SU-DHL-6 (cell line): ENCODE measurements around the gene NNMT.

Source experiments
- H2AFZ ChIP-seq: fragments of 200-600 bp; sonication (generic); 2 replicates; pipeline ENCODE4 v1.6.1; 2014; ENCODE audit warnings: low read depth, mild to moderate bottlenecking, moderate library complexity, mixed read lengths, antibody characterized with exemption, low read length; ENCODE audit not compliant: severe bottlenecking
- H3F3A ChIP-seq: fragments of 200-600 bp; shearing (Covaris generic); 2 replicates; pipeline ENCODE4 v1.6.0; 2016; ENCODE audit warnings: antibody characterized with exemption, mild to moderate bottlenecking; ENCODE audit not compliant: insufficient read depth
- H3K27ac ChIP-seq: fragments of 200-600 bp; sonication (generic); 2 replicates; pipeline ENCODE4 v1.5.1; 2016; ENCODE audit warnings: low read depth, mild to moderate bottlenecking, low read length, moderate library complexity, mixed read lengths
- H3K27me3 ChIP-seq: fragments of 200-600 bp; sonication (generic), shearing (Covaris generic); 2 replicates; pipeline ENCODE4 v1.6.0; 2014; ENCODE audit warnings: mild to moderate bottlenecking, low read length
- H3K36me3 ChIP-seq: fragments of 200-600 bp; sonication (generic); 2 replicates; pipeline ENCODE4 v1.6.1; 2014; ENCODE audit warnings: mild to moderate bottlenecking, low read length, mixed read lengths
- H3K4me2 ChIP-seq: fragments of 300-600, 200-600 bp; shearing (Covaris generic), sonication (generic); 2 replicates; pipeline ENCODE4 v1.6.0; 2014; ENCODE audit warnings: low read length, low read depth, mild to moderate bottlenecking; ENCODE audit not compliant: poor library complexity, severe bottlenecking
- H3K4me3 ChIP-seq: fragments of 200-600 bp; sonication (generic); 2 replicates; pipeline ENCODE4 v1.5.1; 2014; ENCODE audit warnings: antibody characterized with exemption, low read length, mild to moderate bottlenecking, mixed read lengths; ENCODE audit not compliant: insufficient read depth, poor library complexity, severe bottlenecking
- H3K79me2 ChIP-seq: fragments of 200-600 bp; sonication (generic); 2 replicates; pipeline ENCODE4 v1.6.1; 2014; ENCODE audit warnings: mild to moderate bottlenecking, low read length, moderate library complexity; ENCODE audit not compliant: insufficient read depth
- H3K9ac ChIP-seq: fragments of 200-600 bp; sonication (generic); 2 replicates; pipeline ENCODE4 v1.7.0; 2014; ENCODE audit warnings: mild to moderate bottlenecking, low read length
- H3K9me2 ChIP-seq: fragments of 200-600 bp; sonication (generic); replicated peaks from 2 replicates; pipeline ENCODE4 v1.6.1; 2014; ENCODE audit warnings: low read length; ENCODE audit not compliant: insufficient read depth
- H3K9me3 ChIP-seq: fragments of 200-600 bp; sonication (generic); 2 replicates; pipeline ENCODE4 v1.6.1; 2014; ENCODE audit warnings: low read length, mixed read lengths; ENCODE audit not compliant: insufficient read depth
- H4K20me1 ChIP-seq: fragments of 200-600 bp; sonication (generic); 2 replicates; pipeline ENCODE4 v1.6.1; 2014; ENCODE audit warnings: low read depth, mild to moderate bottlenecking, antibody characterized with exemption, low read length, moderate library complexity, mixed read lengths
- EZH2phosphoT487 ChIP-seq: fragments of 200-600 bp; sonication (generic), shearing (Covaris generic); conservative IDR thresholded peaks from 2 replicates; pipeline ENCODE4 v1.6.1; 2018; ENCODE audit warnings: mild to moderate bottlenecking, antibody characterized with exemption, low read length, moderate library complexity, mixed read lengths
- TF ChIP-seq, protein P1 (sequence below): fragments of 200-600 bp; sonication (generic); IDR thresholded peaks from one replicate; pipeline ENCODE4 v1.5.1; 2017; ENCODE audit warnings: antibody characterized with exemption, mild to moderate bottlenecking, low read length, moderate library complexity; ENCODE audit not compliant: insufficient read depth, poor library complexity, severe bottlenecking

The NNMT gene

DNA sequence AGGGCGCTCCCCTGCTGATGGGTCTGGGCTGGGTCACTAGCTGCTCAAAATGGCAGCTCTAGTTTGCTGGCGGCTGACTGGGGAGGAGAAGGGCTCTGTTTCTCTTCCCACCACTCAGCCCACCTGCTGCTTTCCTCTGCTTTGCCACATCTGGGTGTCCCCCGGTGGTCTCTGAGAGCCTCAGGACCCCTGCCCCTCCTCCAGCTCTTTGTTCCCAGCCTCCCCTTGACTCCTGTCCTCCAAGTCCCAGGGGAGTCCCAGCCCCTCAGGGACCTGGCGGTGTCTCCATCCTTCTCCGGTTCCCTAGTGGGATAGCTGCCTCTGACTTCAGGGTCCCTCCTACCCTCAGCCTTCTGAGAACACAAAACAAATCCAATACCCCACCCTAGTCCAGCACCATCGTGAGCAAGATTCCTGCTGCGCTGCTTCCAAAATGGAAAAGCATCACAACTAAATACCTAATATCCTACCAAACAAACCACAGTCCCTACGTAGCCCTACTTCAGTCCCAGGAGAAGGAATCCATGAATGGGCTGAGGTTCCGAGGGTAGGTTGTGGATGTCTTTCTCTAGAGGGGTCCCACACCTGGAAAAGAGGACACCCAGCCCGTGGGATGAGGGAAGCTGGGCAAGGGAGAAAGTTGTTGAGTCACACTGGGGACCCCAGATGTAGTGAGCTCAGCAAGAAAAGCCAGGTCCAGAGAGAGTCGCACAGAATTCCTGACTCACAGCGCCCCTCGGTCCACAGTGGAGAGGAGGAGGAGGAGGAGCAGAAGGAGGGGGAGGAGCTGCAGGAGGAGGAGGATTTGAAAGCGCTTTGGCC, 45.0 kb upstream of the NNMT start:
- Histone ChIP-seq H3K9ac (no peak overlapping the region), H3K27me3 (no peaks in the 10 kb centered on the region), H4K20me1 (no peaks in the 10 kb centered on the region), H2AFZ (no peak overlapping the region), H3K9me2 (no peaks in the 10 kb centered on the region), H3K27ac (no peak overlapping the region), H3K36me3 (no peaks in the 10 kb centered on the region), H3F3A (no peaks in the 10 kb centered on the region), H3K9me3 (no peaks in the 10 kb centered on the region), H3K79me2 (no peaks in the 10 kb centered on the region), H3K4me2 (no peak overlapping the region), H3K4me3 (no peak overlapping the region)
- no peak for TF ChIP-seq EZH2phosphoT487
- TF ChIP-seq, protein P1, sequence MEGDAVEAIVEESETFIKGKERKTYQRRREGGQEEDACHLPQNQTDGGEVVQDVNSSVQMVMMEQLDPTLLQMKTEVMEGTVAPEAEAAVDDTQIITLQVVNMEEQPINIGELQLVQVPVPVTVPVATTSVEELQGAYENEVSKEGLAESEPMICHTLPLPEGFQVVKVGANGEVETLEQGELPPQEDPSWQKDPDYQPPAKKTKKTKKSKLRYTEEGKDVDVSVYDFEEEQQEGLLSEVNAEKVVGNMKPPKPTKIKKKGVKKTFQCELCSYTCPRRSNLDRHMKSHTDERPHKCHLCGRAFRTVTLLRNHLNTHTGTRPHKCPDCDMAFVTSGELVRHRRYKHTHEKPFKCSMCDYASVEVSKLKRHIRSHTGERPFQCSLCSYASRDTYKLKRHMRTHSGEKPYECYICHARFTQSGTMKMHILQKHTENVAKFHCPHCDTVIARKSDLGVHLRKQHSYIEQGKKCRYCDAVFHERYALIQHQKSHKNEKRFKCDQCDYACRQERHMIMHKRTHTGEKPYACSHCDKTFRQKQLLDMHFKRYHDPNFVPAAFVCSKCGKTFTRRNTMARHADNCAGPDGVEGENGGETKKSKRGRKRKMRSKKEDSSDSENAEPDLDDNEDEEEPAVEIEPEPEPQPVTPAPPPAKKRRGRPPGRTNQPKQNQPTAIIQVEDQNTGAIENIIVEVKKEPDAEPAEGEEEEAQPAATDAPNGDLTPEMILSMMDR = no peak

DNA sequence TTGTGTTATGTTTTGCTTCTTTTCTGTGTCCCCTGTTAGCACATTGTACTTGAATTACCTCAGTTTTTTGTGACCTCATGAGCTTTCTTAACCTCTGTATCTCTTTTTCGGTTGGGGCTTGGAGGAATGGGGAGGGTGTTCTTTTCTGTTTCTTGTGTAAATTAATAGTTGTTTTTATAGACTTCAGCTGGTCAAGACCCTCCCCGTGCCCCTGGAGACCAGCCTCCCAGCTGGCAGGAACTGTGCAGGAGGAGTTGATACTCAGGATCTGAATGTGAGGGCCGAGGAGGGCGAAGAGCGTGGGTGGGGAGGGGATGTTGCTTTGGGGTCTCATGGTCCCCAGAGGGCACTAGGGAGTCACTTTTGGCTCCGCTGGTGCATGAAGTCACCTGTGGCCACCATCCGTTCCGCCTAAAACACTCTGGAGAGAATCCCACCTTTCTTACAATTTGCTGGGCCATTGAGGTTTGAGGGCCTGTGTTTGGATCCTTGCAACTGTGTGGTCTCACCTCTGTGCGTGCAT, 44.3 kb upstream of the NNMT start:
- Histone ChIP-seq H2AFZ (no peak overlapping the region), H3K9me2 (no peaks in the 10 kb centered on the region), H3K36me3 (no peaks in the 10 kb centered on the region), H3K9me3 (no peaks in the 10 kb centered on the region), H3K27me3 (no peaks in the 10 kb centered on the region), H3K4me2 (no peak overlapping the region), H3K27ac (no peak overlapping the region), H3K4me3 (no peak overlapping the region), H3K9ac (no peak overlapping the region), H4K20me1 (no peaks in the 10 kb centered on the region), H3K79me2 (no peaks in the 10 kb centered on the region), H3F3A (no peaks in the 10 kb centered on the region)
- no peak for TF ChIP-seq EZH2phosphoT487
- TF ChIP-seq, protein P1 = no peak

DNA sequence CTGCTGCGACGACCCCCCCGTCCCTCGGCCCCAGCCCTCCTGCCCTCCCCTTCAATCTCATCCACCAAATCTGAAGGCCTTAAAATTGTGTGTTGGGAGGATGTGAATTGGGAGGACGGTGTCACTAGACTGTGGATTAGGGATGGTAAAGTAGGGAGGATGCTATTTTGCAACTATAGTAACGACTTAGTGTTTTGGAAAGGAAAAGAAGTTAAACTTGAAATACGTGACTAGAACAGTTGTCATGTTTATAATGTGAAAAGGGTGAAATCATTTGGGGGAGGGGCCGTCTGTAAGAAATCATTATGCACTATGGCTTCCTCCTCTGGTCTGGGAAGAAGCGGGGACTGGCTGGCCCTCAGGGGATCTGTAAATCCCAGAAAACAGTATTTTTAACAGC, 43.4 kb upstream of the NNMT start:
- Histone ChIP-seq H3K4me2 (no peak overlapping the region), H3F3A (no peaks in the 10 kb centered on the region), H3K27ac (no peak overlapping the region), H3K27me3 (no peaks in the 10 kb centered on the region), H3K9ac (no peak overlapping the region), H3K79me2 (no peaks in the 10 kb centered on the region), H3K36me3 (no peaks in the 10 kb centered on the region), H3K9me3 (no peaks in the 10 kb centered on the region), H3K4me3 (no peak overlapping the region), H3K9me2 (no peaks in the 10 kb centered on the region), H2AFZ (no peak overlapping the region), H4K20me1 (no peaks in the 10 kb centered on the region)
- no peak for TF ChIP-seq EZH2phosphoT487
- TF ChIP-seq, protein P1 = no peak
